Ascending aorta (tissue), 2 donors: Measurements from ENCODE around the gene RORC. TPM values are rescaled to one million over a fixed set of nuclear protein-coding genes. Genes with fewer than 3 reads are reported as not detected.
"Not testable (repeated sequence)": the region's sequence is repeated elsewhere in the genome, so short reads cannot be mapped to it uniquely, and the experiment has no call there.

Experiments
- DNase-seq, 2 donors: peaks; one replicate each; pipeline ENCODE4 v3.0.0-alpha.2; 2019; ENCODE audit warnings: low spot score in 2 of 2
- H3K27ac ChIP-seq, 2 donors: fragments of 200-600 bp; sonication (generic); one replicate each; pipeline ENCODE4 v1.5.1; 2016 to 2017; ENCODE audit warnings: mild to moderate bottlenecking in 1 of 2
- H3K27me3 ChIP-seq: fragments of 200-600 bp; sonication (generic); one replicate; pipeline ENCODE4 v1.5.1; 2017
- H3K36me3 ChIP-seq, 2 donors: fragments of 200-600 bp; sonication (generic); one replicate each; pipeline ENCODE4 v1.5.1; 2016
- H3K4me1 ChIP-seq, 2 donors: fragments of 200-600 bp; sonication (generic); one replicate each; pipeline ENCODE4 v1.5.1; 2016 to 2017; ENCODE audit warnings: mild to moderate bottlenecking in 1 of 2
- H3K4me3 ChIP-seq, 2 donors: fragments of 200-600 bp; sonication (generic); one replicate each; pipeline ENCODE4 v1.5.1; 2016 to 2017; ENCODE audit warnings: mild to moderate bottlenecking in 1 of 2
- H3K9me3 ChIP-seq, 2 donors: fragments of 200-600 bp; sonication (generic); one replicate each; pipeline ENCODE4 v1.5.1; 2016
- CTCF ChIP-seq, 3 experiments: fragments of 200-600 bp in 2 of 3; fragments of 450-650 bp in 1 of 3; sonication (generic) in 2 of 3; IDR thresholded peaks; one replicate each; pipeline ENCODE4 v1.5.1; 2016 to 2019; ENCODE audit warnings: antibody characterized with exemption in 3 of 3, mild to moderate bottlenecking in 1 of 3, moderate library complexity in 1 of 3
- intact Hi-C: fragments of 100-400 bp; cut with DNase I; formaldehyde crosslinking; loops from one replicate; pipeline ENCODE4 v1.15.1; 2023
- total RNA-seq: library from RNA; depleted of rRNA; stranded (reverse); fragments of >200 nt; gene quantifications from one replicate; pipeline ENCODE4 v1.1.0, GENCODE V29; 2016

The RORC gene
- total RNA-seq, 1 donor from 2014 or later = not detected

- H3K36me3 ChIP-seq = peaks cover 7 to 31% of the 10 kb centered on the region in 2 donors
- no peaks in the 10 kb centered on the region for H3K27me3 ChIP-seq
- no peak overlapping the region for H3K27ac ChIP-seq
- no peak overlapping the region for H3K4me3 ChIP-seq
- H3K9me3 ChIP-seq = no peaks in the 10 kb centered on the region
- intact Hi-C loops = no loop called here
- no peak for TF ChIP-seq CTCF (IDR thresholded peaks at IDR 0.05)
- no peaks in the 10 kb centered on the region for H3K4me1 ChIP-seq
- DNase-seq = no peak
These were observed 55.5 kb downstream of the RORC start for GRCh38 chr1:151775894-151776664.

- no peak for TF ChIP-seq CTCF (IDR thresholded peaks at IDR 0.05)
- H3K4me1 ChIP-seq = no peaks in the 10 kb centered on the region
- no peak overlapping the region for H3K4me3 ChIP-seq
- intact Hi-C loops = no loop called here
- H3K27ac ChIP-seq = no peak overlapping the region
- H3K27me3 ChIP-seq = no peaks in the 10 kb centered on the region
- peaks cover 7 to 31% of the 10 kb centered on the region in 2 donors for H3K36me3 ChIP-seq
- DNase-seq = no peak
- H3K9me3 ChIP-seq = no peaks in the 10 kb centered on the region
These were observed 57.2 kb downstream of the RORC start for GRCh38 chr1:151774256-151774922.

- Histone ChIP-seq H3K4me1 (no peaks in the 10 kb centered on the region), H3K27me3 (no peaks in the 10 kb centered on the region), H3K9me3 (no peaks in the 10 kb centered on the region), H3K36me3 (peaks cover 6 to 27% of the 10 kb centered on the region in 2 donors), H3K27ac (no peak overlapping the region), H3K4me3 (no peak overlapping the region)
- intact Hi-C loops = no loop called here
- no peak for TF ChIP-seq CTCF (IDR thresholded peaks at IDR 0.05)
- no peak for DNase-seq
These were observed 57.9 kb downstream of the RORC start for GRCh38 chr1:151773702-151774101.

GRCh38 chr1:151769270-151769669 lies 62.3 kb downstream of the RORC start:
- H3K4me3 ChIP-seq, DNase-seq, H3K27me3 ChIP-seq, H3K27ac ChIP-seq, H3K4me1 ChIP-seq, intact Hi-C loops, H3K9me3 ChIP-seq, H3K36me3 ChIP-seq: not testable (repeated sequence)

- intact Hi-C loops = not testable (repeated sequence)
These were observed 63.1 kb downstream of the RORC start for GRCh38 chr1:151768351-151769066.

GRCh38 chr1:151763990-151764389 lies 67.6 kb downstream of the RORC start:
- H3K4me1 ChIP-seq = peaks cover 0 to 7% of the 10 kb centered on the region in 2 donors
- intact Hi-C loops = no loop called here
- H3K9me3 ChIP-seq = no peaks in the 10 kb centered on the region
- H3K36me3 ChIP-seq = peaks cover 8 to 22% of the 10 kb centered on the region in 2 donors
- H3K27me3 ChIP-seq = no peaks in the 10 kb centered on the region
- peak overlapping the region; percentile 79 to 91 for H3K4me3 ChIP-seq
- DNase-seq = no peak
- no peak for TF ChIP-seq CTCF (IDR thresholded peaks at IDR 0.05)
- H3K27ac ChIP-seq = peak overlapping the region; percentile 84 to 95

More at GRCh38 chr1:151768351-151769066, 63.1 kb downstream of the RORC start:
- not testable (repeated sequence) for H3K27ac ChIP-seq, H3K4me3 ChIP-seq, H3K9me3 ChIP-seq, H3K4me1 ChIP-seq, H3K36me3 ChIP-seq, H3K27me3 ChIP-seq, DNase-seq
